ENCODE measurements around the gene FSHB.

FSHB gene

DNA sequence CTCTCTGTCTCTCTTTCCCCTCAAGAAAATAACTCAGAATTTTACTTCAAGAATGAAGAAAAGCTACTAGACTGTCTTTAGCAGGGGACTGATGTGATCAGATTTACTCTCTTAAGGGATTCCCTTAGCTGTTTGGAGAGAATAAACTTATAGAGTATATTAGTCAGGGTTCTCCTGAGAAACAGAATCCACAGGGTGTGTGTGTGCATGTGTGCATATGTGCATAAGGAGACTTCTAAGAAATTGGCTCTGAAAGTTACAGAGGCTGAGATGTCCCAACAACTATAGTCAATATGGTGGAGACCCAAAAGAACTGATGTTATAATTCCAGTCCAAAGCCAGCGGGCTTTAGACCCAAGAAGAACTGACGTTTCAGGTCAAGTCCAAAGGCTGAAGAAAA, 49.0 kb downstream of the FSHB start:
- Histone ChIP-seq H3K9ac (ENCODE audit: low read length) (no peak overlapping the region), H2BK12ac (ENCODE audit: low read length) (no peak overlapping the region), H3K27ac (ENCODE audit: low read depth, low read length) (no peak overlapping the region), H3K79me2 (ENCODE audit: control insufficient read depth, insufficient read depth, low read length, poor library complexity) (no peaks in the 10 kb centered on the region), H2AK5ac (ENCODE audit: low read length) (no peak overlapping the region), H3K9me3 (ENCODE audit: insufficient read depth, low read depth, low read length) (no peaks in the 10 kb centered on the region), H3K23ac (ENCODE audit: low read length) (no peak overlapping the region), H4K8ac (ENCODE audit: low read depth, low read length) (no peak overlapping the region), H3K4me1 (ENCODE audit: control insufficient read depth in 1 of 2, insufficient read depth in 2 of 2, low read length in 2 of 2) (no peaks in the 10 kb centered on the region), H3K36me3 (ENCODE audit: control insufficient read depth in 1 of 2, insufficient read depth in 2 of 2, low read length in 2 of 2) (no peaks in the 10 kb centered on the region), H3K4me3 (ENCODE audit: low read depth, low read length) (no peak overlapping the region), H3K4ac (ENCODE audit: low read depth, low read length) (no peak overlapping the region), H2BK120ac (ENCODE audit: insufficient read depth, low read length, poor library complexity) (no peak overlapping the region), H2BK5ac (ENCODE audit: low read depth, low read length, poor library complexity) (no peak overlapping the region), H3K18ac (ENCODE audit: low read length) (no peak overlapping the region), H3K4me2 (ENCODE audit: low read length) (no peak overlapping the region), H2AFZ (ENCODE audit: insufficient read depth, low read length, poor library complexity) (no peak overlapping the region), H3K79me1 (ENCODE audit: low read length) (no peaks in the 10 kb centered on the region), H4K12ac (ENCODE audit: low read depth, low read length) (no peak overlapping the region), H3K27me3 (ENCODE audit: insufficient read depth, low read length) (no peaks in the 10 kb centered on the region), H3K14ac (ENCODE audit: low read length) (no peak overlapping the region), H4K91ac (ENCODE audit: low read depth, low read length) (no peak overlapping the region)
- no CpG with 5 or more reads among the region's 2 CpGs for WGBS (ENCODE audit: extremely low coverage, insufficient coverage, insufficient read length)
- DNase-seq, result no peak

DNA sequence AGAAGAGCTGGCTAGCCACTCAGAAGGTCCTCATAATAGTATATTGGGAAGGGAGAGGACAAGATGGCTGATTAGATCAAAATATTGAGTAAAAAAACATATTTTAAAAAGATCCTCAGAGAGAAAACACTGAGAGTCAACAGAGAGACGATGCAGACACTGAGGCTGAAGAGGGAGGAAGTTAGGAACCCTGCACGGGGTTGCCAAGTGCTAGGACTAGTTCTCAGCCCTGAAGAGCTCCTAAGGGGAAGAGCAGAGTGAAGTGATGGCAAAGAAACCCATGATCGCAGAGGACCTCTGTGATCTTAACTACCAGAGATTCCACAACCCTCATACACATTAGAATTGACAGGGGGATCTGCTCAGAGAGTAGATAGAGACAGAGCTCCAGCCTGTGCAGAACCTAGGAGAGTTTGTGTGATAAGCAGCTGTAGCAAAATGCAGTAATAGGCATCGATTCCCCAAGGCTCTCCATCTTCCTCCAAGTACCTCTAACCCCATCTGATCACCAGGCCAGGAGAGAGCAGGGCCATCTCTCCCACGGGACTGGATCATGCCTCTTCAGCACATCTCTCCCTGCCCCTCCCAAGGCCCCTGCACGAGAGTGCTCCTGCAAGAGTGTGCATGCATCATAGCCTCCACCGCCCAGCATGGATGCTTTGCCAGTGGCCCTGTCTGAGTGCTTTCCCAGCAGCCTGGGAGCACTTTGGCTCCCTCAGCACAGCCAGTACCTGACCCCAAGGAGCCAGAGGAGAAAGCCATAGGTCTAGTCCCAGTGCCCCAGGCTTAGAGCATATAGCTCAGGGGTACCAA, 50.9 kb downstream of the FSHB start:
- no CpG with 5 or more reads among the region's 7 CpGs for WGBS (ENCODE audit: extremely low coverage, insufficient coverage, insufficient read length)
- Histone ChIP-seq H3K79me1 (ENCODE audit: low read length) (no peaks in the 10 kb centered on the region), H2BK12ac (ENCODE audit: low read length) (no peak overlapping the region), H3K9me3 (ENCODE audit: insufficient read depth, low read depth, low read length) (no peaks in the 10 kb centered on the region), H2AFZ (ENCODE audit: insufficient read depth, low read length, poor library complexity) (no peak overlapping the region), H3K4me1 (ENCODE audit: control insufficient read depth in 1 of 2, insufficient read depth in 2 of 2, low read length in 2 of 2) (no peaks in the 10 kb centered on the region), H3K14ac (ENCODE audit: low read length) (no peak overlapping the region), H4K8ac (ENCODE audit: low read depth, low read length) (no peak overlapping the region), H2AK5ac (ENCODE audit: low read length) (no peak overlapping the region), H3K4me3 (ENCODE audit: low read depth, low read length) (no peak overlapping the region), H3K27ac (ENCODE audit: low read depth, low read length) (no peak overlapping the region), H3K36me3 (ENCODE audit: control insufficient read depth in 1 of 2, insufficient read depth in 2 of 2, low read length in 2 of 2) (no peaks in the 10 kb centered on the region), H3K9ac (ENCODE audit: low read length) (no peak overlapping the region), H4K12ac (ENCODE audit: low read depth, low read length) (no peak overlapping the region), H3K79me2 (ENCODE audit: control insufficient read depth, insufficient read depth, low read length, poor library complexity) (no peaks in the 10 kb centered on the region), H3K23ac (ENCODE audit: low read length) (no peak overlapping the region), H2BK120ac (ENCODE audit: insufficient read depth, low read length, poor library complexity) (no peak overlapping the region), H4K91ac (ENCODE audit: low read depth, low read length) (no peak overlapping the region), H3K4me2 (ENCODE audit: low read length) (no peak overlapping the region), H3K4ac (ENCODE audit: low read depth, low read length) (no peak overlapping the region), H3K18ac (ENCODE audit: low read length) (no peak overlapping the region), H3K27me3 (ENCODE audit: insufficient read depth, low read length) (no peaks in the 10 kb centered on the region), H2BK5ac (ENCODE audit: low read depth, low read length, poor library complexity) (no peak overlapping the region)
- DNase-seq, result no peak

DNA sequence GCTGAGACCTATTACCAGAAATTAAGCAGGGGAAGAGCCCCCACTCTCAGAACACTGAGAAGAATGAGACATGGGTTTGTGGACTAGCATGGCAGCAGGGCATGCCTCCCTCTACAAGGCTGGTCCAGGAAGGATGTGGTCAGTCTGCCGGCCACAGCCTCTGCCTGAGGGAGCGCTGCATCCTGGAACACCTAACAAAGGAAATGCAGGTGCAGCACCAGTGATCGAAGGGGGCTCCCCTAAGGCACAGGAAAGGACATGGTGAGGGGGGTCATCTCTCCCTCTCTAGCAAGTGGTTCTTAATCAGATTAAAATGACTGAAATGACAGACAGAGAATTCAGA, 51.4 kb downstream of the FSHB start:
- Histone ChIP-seq H3K27me3 (ENCODE audit: insufficient read depth, low read length) (no peaks in the 10 kb centered on the region), H2AK5ac (ENCODE audit: low read length) (no peak overlapping the region), H3K9me3 (ENCODE audit: insufficient read depth, low read depth, low read length) (no peaks in the 10 kb centered on the region), H3K4me3 (ENCODE audit: low read depth, low read length) (no peak overlapping the region), H3K18ac (ENCODE audit: low read length) (no peak overlapping the region), H3K27ac (ENCODE audit: low read depth, low read length) (no peak overlapping the region), H3K4me1 (ENCODE audit: control insufficient read depth in 1 of 2, insufficient read depth in 2 of 2, low read length in 2 of 2) (no peaks in the 10 kb centered on the region), H3K36me3 (ENCODE audit: control insufficient read depth in 1 of 2, insufficient read depth in 2 of 2, low read length in 2 of 2) (no peaks in the 10 kb centered on the region), H2BK5ac (ENCODE audit: low read depth, low read length, poor library complexity) (no peak overlapping the region), H3K4ac (ENCODE audit: low read depth, low read length) (no peak overlapping the region), H3K79me1 (ENCODE audit: low read length) (no peaks in the 10 kb centered on the region), H4K12ac (ENCODE audit: low read depth, low read length) (no peak overlapping the region), H4K8ac (ENCODE audit: low read depth, low read length) (no peak overlapping the region), H3K23ac (ENCODE audit: low read length) (no peak overlapping the region), H4K91ac (ENCODE audit: low read depth, low read length) (no peak overlapping the region), H3K4me2 (ENCODE audit: low read length) (no peak overlapping the region), H3K79me2 (ENCODE audit: control insufficient read depth, insufficient read depth, low read length, poor library complexity) (no peaks in the 10 kb centered on the region), H3K14ac (ENCODE audit: low read length) (no peak overlapping the region), H2AFZ (ENCODE audit: insufficient read depth, low read length, poor library complexity) (no peak overlapping the region), H2BK12ac (ENCODE audit: low read length) (no peak overlapping the region), H2BK120ac (ENCODE audit: insufficient read depth, low read length, poor library complexity) (no peak overlapping the region), H3K9ac (ENCODE audit: low read length) (no peak overlapping the region)
- no peak for DNase-seq
- WGBS (ENCODE audit: extremely low coverage, insufficient coverage, insufficient read length), result no CpG with 5 or more reads among the region's 3 CpGs

Data from trophoblast cell (in vitro differentiated cells and primary cell).